GM15510 (cell line): ENCODE measurements around the gene PLEKHO2.
A peak's percentile ranks its signal among the peaks of the same experiment; 100 is the strongest.

Experiments used
- POLR2A ChIP-seq: IDR thresholded peaks from 3 replicates; pipeline ENCODE4 v1.6.1; 2011; ENCODE audit warnings: borderline replicate concordance; ENCODE audit not compliant: insufficient read length; ENCODE audit errors: extremely low read depth

PLEKHO2 gene

GRCh38 chr15:64825431-64826294 is 16.1 kb upstream of the PLEKHO2 start, which contains the start of gene PIF1:
PIF1 (minus strand) TSS chr15:64825647; CDS start chr15:64824335, 1,312 bp downstream.
- TF ChIP-seq POLR2A: peak; percentile 75

GRCh38 chr15:64828985-64829384 is 12.7 kb upstream of the PLEKHO2 start:
- no peak for TF ChIP-seq POLR2A

DNA sequence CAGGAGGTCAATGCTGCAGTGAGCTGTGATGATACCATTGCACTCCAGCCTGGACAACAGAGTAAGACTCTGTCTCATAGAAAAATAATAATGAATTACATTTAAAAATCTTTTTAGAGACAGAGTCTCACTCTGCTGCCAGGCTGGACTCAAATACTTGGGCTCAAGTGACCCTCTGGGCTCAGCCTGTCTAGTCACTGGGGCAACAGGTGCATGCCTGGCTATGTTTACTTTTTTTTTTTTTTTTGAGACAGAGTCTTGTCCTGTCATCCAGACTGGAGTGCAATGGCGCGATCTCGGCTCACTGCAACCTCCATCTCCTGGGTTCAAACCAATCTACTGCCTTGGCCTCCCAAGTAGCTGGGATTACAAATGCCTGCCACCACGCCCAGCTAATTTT is 8.0 kb upstream of the PLEKHO2 start:
- no peak for TF ChIP-seq POLR2A

DNA sequence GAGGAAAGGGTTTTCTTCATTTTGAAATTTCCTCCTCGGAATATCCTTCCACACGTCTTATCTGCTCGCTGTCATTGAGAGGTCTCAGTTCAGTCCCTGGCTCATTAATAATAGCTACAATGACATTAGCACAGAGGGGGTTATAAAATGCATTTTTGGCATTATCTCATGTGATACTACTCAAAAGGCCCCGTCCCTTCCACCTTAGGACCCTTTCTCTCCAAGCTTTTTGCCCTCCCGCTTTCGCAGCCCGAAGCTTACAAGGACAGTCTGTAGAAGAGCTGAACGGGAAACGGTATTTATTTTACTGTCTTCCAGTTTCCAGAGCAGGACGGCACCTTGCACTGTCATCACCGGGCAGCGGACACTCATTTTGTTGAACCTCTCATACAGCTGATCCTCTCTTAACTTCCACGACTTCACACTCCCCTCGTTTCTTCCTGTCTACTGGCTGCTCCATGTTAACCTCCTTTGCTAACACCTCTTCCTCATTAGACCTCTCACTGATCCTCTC is 5.6 kb upstream of the PLEKHO2 start:
- no peak for TF ChIP-seq POLR2A

DNA sequence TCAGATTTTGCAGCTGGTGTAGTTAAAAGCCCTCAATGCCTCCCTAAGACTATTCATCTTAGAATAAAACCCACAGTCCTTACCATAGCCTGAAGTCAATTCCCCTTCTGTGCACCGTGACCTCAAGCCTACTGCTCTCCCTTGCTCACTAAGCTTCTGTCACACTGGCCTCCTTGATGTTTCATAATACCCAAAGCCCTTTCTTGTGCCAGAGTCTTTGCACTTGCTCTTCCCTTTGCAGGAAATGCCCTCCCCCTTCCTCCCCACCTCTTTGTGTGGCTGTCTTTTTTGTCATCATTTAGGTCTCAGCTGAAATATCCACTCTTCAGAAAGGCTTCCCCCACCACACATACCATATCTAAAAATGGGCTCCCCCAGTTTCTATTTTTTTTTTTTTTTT is 4.2 kb upstream of the PLEKHO2 start:
- no peak for TF ChIP-seq POLR2A

GRCh38 chr15:64841060-64841343 is 713 bp upstream of the PLEKHO2 start:
- TF ChIP-seq POLR2A: no peak

DNA sequence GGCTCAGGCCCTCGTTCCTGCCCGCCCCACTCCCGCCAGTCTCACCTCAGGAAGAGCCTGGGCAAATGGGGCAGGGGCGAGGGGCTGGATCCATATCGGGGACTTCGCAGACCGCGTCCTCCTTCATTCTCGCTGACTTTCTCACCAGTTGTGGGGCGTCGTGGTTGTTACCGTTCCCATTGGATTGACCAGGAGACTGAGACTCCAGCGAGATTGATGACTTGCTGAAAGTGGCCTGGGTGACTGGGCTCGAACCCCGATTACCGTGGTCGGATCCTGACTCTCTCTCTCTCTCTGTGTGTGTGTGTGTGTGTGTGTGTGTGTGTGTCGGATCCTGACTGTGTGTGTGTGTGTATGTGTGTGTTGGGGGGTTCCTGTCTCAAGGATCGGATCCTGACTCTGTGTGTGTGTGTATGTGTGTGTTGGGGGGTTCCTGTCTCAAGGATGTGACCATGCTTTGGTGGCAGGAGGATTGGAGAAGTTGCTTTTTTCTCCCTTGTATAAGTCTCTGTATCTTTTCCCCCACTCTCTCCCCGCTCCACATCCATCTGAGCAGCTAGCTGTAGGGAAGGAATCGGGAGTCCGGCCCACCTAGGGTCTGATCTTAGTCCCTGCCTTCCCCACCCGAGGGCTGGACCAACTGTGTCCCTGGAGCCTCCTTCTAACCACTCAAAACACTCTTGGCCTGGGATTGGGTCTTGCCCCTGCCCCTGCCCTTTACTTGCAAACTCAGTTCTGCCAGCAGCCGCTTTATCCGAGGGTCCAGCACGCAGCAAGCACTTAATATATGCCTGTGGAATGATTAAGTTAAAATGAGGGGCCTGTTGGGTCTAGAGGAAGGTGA is 603 bp downstream of the PLEKHO2 start:
- no peak for TF ChIP-seq POLR2A

- TF ChIP-seq POLR2A: no peak
Measured at GRCh38 chr15:64842986-64843561, 1.4 kb downstream of the PLEKHO2 start.

- TF ChIP-seq POLR2A: no peak
Measured at GRCh38 chr15:64843991-64844390, 2.3 kb downstream of the PLEKHO2 start.

GRCh38 chr15:64844576-64845145 is 2.9 kb downstream of the PLEKHO2 start:
- TF ChIP-seq POLR2A: no peak

DNA sequence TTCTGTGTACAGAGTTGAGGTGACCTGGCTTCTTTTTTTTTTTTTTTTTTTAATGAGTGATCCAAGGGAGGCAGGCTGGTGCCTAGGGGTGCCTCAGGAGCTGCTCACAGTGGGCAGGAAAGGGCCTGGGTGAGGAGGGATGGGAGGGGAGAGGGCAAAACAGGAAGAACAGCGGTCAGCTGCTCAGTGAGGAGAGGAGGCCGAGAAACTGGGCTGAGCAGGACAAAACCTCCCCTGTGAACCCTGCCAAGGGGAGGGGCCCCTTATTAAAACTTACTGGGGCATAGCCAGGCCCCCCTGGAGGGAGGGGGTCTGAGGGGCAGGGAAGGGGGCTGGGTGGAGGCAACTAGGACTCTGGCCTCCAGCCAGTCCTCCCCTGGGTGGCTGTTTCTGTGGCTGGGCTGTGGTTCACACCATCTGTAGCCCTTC is 3.5 kb downstream of the PLEKHO2 start:
- no peak for TF ChIP-seq POLR2A

GRCh38 chr15:64845831-64846595 is 4.3 kb downstream of the PLEKHO2 start:
- TF ChIP-seq POLR2A: no peak

- TF ChIP-seq POLR2A: no peak
Measured at GRCh38 chr15:64847016-64847415, 5.3 kb downstream of the PLEKHO2 start.

- TF ChIP-seq POLR2A: no peak
Measured at GRCh38 chr15:64847448-64847847, 5.7 kb downstream of the PLEKHO2 start.
